Amniotic epithelial cell (primary cell): ENCODE data around the gene TBX1.

Experiments
- DNase-seq: peaks from one replicate; pipeline ENCODE4 v3.0.0-alpha.2; 2010; ENCODE audit warnings: low read depth

The TBX1 gene

DNA sequence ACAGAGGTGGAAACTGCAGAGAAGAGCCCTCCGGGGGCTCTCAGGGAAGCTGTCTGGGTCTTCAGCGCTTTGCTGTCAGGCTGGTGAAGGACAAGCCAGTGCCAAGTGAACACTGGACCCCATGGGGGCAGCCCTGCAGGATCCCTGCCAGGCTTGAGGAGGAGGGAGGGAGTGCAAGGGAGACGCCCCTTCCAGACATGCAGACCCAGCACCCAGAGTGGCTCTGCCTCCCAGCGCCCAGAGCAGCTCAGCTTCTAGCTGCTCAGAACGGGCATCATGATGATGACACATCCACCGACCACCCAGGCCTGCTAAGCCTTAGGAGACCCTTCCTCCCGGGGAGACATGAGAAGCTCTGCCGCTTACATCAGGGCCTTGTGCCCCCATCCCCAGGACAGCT, 39.7 kb downstream of the TBX1 start:
- DNase-seq: no peak

DNA sequence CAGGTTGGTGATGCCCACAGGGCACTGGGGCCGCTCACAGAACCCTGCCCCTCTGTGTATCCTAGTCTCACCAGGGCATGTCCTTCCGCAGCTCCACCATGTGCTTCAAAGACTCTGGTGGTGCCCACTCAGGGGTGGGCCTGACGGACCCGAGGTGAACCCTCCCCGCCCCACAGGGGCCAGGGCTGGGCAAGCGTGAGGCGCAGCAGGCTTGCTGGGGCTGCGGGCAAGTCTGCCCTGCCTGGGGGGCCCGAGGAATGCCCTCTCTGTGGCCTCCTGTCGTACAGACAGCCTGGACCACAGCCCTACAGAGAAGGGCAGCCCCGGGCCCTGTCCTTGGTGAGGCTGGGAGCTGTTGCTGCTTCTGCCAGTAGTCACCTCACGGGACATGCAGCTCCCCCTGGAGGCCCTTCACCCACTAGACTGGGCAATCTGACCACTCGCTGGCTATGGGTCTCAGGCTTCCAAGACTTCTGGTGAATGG, 40.2 kb downstream of the TBX1 start:
- DNase-seq: peak; percentile 18

DNA sequence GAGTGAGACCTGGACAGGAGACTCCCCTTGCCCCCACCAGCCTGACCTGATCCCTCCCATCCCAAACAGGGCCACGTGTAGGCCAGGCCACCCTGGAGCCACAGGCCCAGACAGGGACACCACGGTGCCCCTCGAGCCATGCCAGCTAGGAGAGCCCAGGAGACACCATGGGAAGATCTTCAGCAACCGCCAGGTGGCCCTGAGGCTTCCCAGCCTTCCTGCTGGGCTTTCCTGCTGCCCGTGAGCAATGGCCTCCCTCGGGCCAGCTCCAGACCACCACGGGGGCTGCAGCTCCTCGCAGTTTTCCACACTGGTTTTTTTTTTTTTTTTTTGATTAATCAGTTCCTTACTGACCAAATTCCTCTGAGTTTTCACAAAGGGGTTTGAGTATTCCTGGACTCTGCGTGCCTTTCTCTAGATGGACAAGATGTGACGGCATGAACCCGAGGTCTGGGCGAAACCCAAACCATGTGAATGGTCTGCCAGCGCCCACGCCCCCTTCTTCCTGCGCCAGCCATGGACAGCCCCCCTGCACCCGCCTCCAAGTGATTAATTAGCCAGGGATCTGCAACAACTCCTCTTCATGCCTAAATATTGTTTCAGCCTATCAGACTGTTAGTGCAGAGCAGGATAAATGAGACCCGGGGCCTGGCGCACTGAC, 40.9 kb downstream of the TBX1 start:
- no peak for DNase-seq

DNA sequence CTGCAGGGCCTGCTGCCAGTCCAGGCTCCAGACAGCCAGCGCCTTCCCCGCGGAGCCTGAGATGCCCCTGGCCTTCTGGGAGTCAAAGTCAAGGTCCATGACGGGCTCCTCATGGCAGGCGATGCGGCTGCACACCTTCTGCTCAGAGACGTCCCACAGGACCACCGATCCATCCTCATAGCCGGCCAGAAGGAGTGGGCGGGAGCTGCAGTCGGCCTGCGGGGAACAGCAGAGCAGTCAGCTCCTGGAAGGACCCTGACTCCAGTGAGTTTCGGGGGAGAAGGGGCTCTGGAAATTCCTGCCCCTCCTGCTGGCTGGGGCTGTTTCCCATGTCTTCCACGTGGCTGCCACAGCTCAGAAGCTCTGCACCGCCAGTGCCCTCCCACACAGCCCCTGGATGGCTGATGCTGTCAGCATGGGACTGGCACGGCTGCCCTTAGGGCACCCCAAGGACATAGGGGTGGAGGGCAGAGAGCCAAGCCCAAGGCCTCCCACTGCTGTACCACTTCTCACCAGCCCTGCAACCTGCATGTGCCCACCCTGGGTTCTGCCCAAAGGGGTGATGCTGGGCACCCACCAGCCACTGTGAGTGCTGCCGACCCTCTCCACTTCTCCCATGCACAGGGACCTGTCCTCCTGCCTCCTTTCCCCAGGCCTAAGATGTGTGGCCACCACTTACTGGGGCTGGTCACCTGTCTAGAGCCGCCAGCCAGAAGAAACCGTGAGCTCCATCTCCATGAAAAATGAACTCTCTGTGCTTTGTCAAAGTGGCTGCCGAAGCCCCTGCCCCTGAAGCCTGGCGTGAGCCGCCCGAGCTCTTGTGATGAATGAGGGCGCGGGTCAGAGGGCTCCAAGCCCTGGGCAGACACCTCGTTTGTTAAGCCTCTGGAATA, 41.7 kb downstream of the TBX1 start:
- no peak for DNase-seq

DNA sequence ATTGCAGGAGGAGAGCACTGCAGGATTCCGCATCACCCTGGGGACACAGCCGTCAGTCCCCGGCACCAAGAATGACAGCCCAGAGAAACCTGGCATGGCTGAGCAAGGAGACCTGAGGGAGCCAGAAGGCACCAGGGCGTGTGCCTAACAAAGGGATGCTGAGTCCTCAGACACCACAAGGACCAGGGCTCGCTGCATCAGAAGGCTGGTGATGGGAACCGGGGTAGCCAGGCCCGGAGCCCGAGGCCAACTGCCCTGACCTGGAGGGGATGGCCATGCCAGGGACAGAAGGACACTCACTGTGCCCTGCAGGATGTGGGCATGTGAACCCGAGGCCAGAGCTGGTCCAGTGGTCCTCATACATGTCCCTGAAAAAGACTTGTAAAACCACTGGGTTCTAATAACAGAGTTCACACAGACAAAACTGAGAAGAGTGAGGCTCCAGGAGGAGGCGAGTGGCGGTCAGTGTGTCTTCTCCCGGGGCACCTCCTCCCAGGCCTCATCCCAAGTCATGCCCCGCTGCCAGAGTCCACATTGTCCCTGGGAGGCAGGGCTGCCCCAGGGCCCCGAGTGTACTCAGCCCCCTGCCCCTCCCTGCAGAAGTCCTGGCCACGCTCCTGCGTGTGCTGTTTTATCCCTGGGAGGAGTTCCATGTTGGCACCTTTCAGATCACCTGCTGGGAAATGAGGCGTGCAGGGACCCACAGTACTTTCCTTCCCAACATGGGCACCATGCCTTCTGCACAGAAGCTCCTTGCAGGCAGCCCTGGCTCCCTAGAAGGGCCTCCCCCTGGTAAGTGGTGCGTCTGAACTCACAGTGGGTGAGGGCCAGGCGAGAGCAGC, 42.5 kb downstream of the TBX1 start:
- DNase-seq: no peak

DNA sequence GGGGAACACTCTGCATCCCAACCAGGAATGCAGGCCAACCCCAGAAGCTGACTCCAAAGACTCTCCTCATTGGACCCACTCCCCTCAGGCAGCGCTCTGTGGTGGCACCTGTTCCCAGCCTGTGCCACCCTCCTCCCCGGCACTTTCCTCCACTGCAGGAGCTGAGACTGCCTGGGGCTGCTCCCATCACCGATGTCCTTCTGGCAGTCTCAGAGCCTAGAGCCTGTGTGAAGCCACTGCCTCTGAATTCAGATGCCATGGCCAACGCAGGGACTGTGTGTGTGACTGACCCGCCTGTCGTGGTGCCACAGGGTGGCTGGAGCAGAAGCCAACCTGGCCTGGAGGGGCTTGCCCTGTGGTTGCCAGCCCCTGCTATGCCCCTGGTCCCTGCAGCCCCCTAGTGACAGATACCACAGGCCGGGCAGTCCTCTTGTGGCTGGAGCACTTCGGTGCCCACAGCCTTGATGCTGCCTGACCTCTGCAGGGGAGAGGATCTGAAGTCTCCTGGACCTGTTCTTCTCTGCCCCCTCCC, 43.2 kb downstream of the TBX1 start:
- no peak for DNase-seq

DNA sequence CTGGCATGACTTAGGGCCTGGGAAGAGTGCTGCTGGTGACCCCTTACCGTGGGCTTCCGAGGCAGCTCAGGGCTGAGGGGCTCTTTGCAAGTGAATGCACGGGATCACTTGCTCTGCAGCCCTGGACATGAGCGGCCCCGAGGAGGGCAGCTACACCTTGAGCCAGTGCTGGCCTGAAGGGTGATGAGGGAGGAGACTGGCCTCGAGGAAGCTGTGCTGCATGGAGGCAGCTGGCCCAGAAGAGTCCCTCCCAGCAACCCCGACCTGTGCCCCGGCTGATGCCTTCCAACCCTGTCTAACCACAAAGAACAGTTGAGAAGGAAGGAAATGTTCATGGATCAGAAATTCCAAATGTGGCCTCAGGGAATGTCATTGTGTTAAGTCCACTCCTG, 45.2 kb downstream of the TBX1 start:
- DNase-seq: no peak

DNA sequence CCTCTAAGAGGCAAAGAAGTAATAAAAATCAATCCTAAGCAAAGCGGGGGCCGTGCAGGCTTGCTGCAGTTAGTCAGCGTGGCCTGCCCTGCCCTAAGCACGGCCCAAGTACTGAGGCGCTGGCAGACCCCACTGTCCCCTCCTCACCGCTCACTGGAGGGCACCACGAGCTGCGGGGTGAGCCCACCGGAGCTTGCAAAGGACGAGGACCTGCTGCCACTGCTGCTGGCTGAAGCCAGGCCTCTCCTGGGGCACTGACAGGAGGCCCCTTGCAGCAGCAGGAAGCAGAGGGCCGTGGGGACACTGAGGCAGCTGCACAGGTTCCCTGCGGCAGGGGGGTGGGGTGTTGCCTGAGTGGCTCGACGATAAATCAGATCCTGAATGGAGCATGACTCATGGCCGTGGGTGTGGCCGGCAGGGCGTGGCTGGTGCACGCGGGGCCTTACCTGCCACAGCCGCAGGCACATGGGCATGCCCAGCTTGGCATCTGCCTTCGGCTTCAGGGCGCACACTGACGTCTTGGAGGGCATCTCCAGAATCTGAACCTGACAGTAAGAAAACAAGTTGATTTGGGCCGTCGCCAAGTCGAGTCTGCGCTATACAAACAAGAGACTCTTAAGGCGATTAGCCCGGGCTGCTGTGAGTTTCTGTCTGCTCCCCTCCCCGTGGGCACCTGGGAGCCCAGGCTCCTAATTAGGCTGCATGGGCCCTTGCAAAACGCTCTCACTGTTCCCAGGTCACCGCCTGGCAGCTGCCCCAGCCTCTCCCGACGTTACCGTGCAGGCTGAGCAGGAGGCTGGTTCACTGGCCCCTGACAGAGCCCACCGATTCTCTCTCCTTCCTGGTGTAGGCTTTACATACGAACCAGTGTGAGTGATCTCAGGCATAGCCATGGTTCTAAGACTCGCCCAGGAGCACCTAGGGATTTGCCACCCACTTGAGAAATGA, 45.9 kb downstream of the TBX1 start:
- DNase-seq: no peak

DNA sequence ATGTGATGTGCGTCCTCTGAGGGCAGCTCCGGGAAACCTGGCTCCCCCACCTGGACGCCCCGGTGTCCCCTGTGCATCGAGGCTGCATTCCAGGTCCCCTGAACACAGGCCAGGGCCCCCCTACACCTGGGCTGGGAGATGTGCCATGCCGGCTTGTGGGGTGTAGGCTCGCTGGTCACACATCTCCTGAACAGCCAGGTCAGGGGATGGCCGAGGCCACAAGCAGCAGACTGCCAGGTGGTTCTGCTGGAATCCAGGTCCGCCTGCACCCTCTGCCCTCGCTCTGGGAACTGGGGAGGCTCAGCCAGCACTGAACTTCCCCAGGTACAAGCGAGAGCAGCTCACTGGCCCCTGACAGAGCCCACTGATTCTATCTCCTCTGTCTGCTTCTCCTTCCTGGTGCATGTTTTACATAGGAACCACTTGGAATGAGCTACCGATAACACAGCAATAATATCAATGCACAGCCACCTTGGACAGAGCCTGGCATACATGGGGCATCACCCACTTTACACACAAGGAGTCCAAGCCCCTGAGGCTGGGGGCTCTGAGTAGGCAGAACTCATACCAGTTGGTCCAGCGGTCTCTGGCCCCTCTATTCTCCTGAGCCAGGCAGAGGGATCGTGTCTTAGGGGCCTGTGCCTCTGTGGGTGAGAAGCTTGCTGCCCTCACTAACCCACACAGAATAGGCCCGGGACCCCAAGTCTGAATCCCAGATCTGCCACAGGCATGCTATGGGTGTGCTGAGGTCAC, 46.8 kb downstream of the TBX1 start:
- DNase-seq: no peak

DNA sequence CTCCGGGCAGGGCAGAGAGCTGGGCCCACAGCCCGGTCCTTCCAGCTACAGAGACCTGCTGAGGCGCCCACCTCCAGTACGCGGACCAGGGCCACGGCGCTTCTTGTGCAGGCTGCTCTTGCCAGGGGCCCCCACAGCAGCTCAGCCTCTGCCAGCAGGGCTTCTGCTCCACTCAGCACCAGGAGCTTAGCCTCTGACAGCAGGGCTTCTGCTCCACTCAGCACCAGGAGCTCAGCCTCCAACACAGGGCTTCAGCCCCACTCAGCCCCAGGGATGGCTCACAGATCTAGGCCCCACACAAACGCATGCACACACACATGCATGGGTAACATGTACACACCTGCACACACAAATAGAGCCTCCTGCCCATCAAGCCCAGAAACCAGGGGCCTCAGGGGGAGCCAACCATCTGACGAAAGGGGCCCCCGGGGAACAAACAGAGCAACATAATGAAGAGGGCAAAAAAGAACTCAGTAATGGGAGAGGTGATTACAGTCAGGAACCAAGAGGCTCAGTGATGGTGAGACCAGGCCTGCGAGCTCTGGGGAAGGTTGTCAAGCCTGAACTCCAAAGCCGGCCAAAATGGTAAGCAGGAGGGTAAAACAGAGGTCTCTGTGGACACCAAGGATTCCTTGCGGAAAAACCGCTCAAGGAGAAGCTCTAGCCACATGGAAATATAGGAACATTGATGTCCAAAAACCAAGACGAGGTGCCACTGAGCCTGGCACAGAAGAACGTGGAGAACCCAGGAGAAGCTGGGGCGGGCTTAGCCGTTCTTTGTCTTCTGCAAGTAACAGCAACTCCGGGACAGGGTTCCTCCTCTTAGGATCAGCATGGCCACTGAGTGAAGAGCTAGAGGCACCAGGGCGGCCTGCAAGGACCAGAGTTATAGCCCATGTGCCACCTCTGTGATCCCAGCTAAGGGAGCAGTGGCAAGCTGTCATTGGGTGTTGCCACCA, 47.6 kb downstream of the TBX1 start:
- no peak for DNase-seq

DNA sequence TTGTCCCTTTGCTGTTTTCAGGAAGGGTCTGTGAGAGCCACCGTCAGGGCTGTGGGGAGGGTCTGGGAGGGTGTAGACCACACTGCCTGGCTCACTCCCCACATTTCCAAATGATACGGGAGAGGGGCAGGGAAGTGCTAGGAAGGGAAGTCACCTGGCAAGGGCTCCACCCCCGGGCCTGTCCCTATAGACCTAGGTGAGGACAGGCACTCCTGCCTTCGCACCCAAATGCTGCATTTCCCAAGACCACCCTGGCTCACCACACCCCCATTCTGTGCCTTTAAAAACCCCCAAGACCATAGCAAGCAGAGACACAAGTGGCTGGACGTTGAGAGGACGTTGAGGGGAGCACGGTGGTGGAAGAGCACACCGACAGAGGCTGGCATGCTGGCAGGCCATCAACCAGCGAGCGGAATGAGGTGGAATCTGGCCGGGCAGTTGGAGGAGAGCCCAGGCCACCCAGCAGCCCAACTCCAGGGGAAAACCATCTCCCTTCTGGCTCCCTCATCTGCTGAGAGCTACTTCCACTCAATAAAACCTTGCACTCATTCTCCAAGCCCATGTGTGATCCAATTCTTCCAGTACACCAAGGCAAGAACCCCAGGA, 48.4 kb downstream of the TBX1 start:
- no peak for DNase-seq

DNA sequence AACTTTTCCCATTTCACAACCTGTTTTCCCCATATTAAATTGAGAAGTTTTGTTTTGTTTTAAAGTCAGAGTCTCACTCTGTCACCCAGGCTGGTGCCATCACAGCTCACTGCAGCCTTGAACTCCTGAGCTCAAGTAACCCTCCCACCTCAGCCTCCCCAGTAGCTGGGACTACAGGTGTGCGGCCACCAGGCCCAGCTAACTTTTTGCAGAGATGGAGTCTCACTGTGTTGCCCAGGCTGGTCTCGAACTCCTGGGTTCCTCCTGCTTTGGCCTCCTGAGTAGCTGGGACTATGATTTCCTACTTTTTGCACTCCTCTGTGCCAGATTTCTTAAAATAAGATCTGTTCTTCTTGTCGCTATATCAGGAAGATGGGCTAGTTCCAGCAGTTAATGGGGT, 49.2 kb downstream of the TBX1 start:
- DNase-seq: no peak

DNA sequence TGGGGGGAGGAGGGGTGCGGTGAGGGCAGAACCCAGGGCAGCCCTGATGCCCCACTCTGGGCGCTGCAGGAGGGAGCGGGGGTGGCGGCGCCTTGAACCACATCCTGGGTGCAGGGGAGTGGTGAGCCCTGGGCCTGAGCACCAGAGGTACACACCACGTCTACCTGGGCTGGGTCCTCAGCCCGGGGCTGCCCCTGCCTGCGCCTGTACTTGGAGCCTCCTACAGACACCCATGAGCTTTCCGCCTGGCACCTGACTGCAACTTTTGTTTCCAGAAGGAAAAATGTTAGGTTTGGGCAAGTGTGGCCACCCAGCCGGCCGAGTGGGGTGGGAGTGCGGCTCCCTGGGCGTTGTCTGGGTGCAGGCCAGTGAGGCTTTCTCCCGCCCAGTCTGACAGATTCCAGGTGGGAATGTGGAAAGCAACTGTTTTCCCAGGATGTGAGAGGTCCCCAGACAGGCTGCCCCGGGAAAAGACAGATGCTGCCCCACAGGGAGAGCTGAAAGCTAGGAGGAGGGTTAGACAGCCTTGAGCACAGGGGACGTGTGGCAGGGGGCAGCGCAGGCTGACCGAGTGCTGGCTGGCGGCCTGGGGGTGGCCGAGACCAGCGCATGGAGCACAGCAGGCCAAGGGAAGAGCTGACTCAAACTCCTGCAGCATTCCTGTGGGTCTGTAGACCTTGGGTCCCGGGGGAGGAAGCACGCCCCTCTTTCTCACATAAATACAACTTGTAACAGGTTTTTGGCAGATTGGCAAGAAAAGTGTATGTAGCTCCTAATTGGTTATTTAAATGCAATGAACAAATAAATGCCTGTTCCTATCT, 50.0 kb downstream of the TBX1 start:
- peak; percentile 91 for DNase-seq

DNA sequence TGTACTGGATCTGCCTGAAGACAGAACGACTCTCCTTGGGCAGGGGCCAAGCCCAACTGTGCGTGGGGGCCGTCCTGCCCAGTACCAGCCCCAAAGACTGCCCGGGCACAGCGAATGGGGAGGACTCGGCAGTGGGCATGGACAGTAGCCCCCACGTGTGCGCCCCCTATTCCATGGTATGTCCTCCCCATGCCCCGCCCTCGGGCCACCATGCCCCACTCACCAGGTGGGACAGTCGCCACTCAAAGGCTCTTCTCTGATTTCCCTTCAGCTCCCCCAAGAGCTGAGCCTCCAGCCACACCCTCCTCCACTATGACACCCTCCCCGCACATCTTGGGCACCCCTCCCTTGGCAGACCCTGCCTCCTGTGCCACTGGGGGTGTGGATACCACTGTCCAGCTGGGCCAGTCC, 50.6 kb downstream of the TBX1 start:
- DNase-seq: no peak

DNA sequence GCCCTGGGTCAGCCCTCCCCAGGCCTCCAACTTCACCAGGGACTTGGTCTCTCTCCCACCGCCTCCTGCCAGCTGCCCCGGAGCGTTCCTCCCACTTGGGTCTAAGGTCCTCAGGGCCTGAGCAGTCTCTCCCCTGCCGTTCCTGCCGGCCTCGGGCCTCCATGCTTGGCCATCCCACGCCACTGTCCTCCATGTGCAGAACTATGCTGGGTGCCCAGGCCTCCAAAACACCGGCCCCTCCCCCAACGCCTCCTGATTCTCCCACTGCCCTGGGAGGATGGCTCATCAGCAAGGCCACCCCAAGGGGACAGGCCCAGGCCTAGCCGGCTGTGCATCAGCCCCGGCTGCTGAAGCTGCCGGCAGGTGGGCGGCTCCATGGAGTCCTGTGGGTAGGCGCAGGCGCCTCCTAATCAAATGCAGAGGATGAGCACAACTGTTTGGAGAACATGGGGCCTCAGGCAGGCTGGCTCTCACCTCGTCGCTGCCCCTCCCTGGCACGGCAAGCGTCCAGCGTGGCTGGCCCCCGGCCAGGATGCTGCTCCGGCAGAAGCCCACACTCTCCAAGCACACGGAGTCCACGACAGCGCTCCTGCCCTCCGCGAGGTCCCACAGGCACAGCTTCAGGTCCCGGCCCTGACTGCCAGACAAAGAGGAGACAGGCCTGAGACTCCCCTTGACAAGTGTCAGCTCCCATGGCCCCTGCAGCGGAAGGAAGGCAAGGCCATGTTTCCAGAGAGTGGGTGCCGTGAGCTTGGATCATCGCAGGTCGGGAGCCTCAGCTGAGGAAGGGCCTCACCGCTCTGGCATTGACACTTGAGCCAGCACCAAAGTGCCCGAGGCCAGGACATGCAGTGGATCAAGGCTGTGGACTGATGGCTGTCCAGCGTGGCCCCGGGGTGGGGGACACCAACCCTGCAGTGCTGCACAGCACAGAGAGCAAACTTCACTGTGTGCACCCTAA, 51.5 kb downstream of the TBX1 start:
- DNase-seq: no peak

DNA sequence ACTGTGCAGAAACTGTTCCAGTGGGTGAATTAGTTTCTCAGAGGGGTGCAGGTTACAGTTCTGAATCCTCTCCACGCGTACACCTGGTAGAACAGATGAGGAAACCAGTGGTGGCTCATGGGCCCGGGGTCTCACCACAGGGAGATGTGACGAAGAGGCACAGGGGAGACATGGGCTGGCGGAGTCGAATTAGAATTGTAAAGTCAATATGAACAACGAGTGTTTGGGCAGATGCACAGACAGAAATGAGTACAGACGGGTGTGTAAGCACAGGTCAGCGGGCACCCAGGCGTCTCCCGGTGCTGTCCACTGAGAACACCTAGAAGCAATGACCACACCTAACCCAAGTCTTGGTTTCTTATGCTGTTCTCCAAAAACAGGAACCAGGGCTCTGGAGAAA, 52.3 kb downstream of the TBX1 start:
- no peak for DNase-seq

DNA sequence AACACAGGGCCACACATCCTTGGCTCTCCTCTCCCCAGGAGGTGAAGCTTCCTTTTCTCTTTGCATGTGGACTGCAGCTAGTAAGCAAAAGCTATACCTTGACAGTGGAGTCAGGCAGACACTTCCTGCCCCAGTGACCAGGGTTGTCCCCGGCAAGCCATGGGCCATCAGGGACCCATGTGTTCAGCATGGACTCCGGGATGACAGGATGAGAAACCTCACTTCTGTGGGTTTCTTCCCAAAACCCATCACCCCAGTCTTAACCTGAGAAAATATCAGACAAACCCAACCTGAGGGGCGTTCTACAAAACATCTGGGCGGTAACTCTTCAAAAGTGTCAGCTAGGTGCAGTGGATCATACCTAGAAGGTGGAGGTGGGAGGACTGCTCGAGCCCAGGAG, 53.9 kb downstream of the TBX1 start:
- no peak for DNase-seq
